Left colon (tissue), 2 donors: ENCODE data around the gene DCUN1D3. TPM values are rescaled to one million over a fixed set of nuclear protein-coding genes. Genes with fewer than 3 reads are reported as not detected.

Experiments used
- ATAC-seq: fragments of 200-7000 bp; cut with Tn5 transposase; one replicate; pipeline ENCODE4 v1.9.1; 2020; ENCODE audit warnings: mild to moderate bottlenecking, moderate library complexity
- DNase-seq, 2 donors: peaks; one replicate each; pipeline ENCODE4 v3.0.0-alpha.2; 2020
- intact Hi-C, 2 donors: fragments of 100-400 bp; cut with DNase I in 1 of 2; cut with micrococcal nuclease in 1 of 2; formaldehyde crosslinking; loops; one replicate each; pipeline versions ENCODE4 v1.11.2 to v1.14.0; 2022; cut with DNase I, micrococcal nuclease
- total RNA-seq, 2 donors: library from RNA; stranded (reverse); fragmentation: NEBNext Ultra II Directional; extraction: Animal tissue kit (Norgen Biotek cat#: 25700); gene quantifications; one replicate each; pipeline ENCODE4 v1.2.1, GENCODE V29; 2021
- donor health status: DM: no; HTN: no; CAD: no.
- donor health status: DM: yes; HTN: yes; CAD: no.

The DCUN1D3 gene
- total RNA-seq, 2 donors from 2014 or later = 12.4 to 14.0 TPM

GRCh38 chr16:20899071-20899470, 1.1 kb downstream of the DCUN1D3 start:
- intact Hi-C loops = no loop called here
- DNase-seq (no peak), ATAC-seq (no peak)

- no peak for ATAC-seq
- intact Hi-C loops = no loop called here
- DNase-seq = no peak
These were observed 2.2 kb downstream of the DCUN1D3 start for GRCh38 chr16:20897922-20898321.

GRCh38 chr16:20897253-20897897, 2.8 kb downstream of the DCUN1D3 start:
- DNase-seq (no peak), ATAC-seq (no peak)
- intact Hi-C loops = no loop called here

GRCh38 chr16:20894388-20894787, 5.8 kb downstream of the DCUN1D3 start:
- no peak for ATAC-seq
- no peak for DNase-seq
- intact Hi-C loops = no loop called here

GRCh38 chr16:20889625-20890275, 10.4 kb downstream of the DCUN1D3 start:
- ATAC-seq (peak; percentile 70), DNase-seq (no peak)
- intact Hi-C loops = no loop called here

- intact Hi-C loops = no loop called here
- ATAC-seq = no peak
- no peak for DNase-seq
These were observed 13.0 kb downstream of the DCUN1D3 start for GRCh38 chr16:20887207-20887606.

DNA sequence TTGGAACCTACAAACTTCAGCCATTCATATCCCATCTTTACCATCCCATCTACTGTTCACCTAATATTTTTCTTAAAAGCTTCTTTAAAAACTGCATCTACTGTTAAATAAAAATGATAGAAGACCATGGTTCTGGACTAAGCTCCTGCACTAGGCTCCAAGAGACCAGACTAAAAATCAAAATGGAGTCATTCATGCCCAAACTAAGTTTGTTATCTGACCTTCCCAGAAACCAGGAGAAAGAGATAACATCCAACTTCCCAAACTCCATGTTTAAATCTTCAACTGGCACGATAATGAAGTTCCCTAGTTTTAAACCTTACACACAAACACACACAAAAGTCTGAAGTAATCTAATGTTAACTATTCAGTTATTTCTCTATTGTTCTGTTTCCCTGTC, 13.8 kb downstream of the DCUN1D3 start:
- intact Hi-C loops = no loop called here
- DNase-seq = no peak
- ATAC-seq = no peak

- no peak for DNase-seq
- intact Hi-C loops = no loop called here
- ATAC-seq = no peak
These were observed 16.0 kb downstream of the DCUN1D3 start for GRCh38 chr16:20884240-20884556.

DNA sequence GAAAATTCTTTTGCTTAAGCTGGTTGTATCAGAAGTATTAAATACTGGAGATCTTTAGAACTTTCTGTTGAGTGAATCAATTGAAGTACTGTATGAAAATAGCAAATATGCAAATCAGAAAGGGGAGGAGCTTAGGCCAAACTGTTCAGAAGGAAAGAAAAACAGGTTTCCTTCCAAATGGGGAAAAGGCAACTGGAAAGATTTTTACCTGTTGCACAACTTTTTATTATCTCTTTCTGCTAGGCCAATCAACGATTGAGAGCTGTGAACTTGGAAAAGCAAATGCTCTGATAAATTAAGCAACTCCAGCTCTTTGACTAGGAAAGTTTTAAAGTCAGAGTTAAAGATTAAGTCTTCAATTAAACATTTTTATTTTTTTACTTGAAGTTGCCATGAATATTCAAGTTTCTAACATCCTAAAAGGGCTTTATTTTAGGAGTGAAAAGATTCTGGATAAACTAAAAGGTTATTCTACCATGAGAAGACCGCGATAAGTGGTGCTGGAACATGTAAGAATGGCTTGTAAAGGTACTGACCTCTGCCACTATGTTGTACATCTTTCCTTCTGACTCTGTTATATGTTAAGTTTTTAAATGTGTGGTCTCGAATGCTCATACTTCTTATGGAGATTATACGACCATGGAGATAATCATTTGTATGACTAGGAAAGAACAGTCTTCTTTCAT, 16.5 kb downstream of the DCUN1D3 start:
- ATAC-seq (peak; percentile 64), DNase-seq (no peak)
- intact Hi-C loops = no loop called here

DNA sequence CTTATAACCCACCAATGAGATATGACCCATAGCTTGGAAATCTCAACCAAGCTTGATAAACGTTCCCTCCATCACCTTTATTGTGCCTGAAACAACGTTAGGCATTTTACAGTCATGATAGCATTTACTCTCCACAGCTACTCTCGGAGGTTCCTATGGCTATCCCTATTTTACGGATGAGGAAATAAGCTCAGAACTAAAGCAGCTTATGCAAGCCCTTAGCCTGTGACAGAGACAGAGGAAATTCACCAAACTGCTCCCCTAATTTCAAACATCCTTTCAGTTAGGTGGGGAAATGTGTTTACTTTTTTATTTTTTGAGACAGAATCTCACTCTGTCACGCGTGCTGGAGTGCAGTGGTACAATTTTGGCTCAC, 18.7 kb downstream of the DCUN1D3 start:
- intact Hi-C loops = no loop called here
- DNase-seq (no peak), ATAC-seq (peak; percentile 68)

- no peak for DNase-seq
- ATAC-seq = peak; percentile 42
- intact Hi-C loops = no loop called here
These were observed 19.2 kb downstream of the DCUN1D3 start for GRCh38 chr16:20880867-20881502.

DNA sequence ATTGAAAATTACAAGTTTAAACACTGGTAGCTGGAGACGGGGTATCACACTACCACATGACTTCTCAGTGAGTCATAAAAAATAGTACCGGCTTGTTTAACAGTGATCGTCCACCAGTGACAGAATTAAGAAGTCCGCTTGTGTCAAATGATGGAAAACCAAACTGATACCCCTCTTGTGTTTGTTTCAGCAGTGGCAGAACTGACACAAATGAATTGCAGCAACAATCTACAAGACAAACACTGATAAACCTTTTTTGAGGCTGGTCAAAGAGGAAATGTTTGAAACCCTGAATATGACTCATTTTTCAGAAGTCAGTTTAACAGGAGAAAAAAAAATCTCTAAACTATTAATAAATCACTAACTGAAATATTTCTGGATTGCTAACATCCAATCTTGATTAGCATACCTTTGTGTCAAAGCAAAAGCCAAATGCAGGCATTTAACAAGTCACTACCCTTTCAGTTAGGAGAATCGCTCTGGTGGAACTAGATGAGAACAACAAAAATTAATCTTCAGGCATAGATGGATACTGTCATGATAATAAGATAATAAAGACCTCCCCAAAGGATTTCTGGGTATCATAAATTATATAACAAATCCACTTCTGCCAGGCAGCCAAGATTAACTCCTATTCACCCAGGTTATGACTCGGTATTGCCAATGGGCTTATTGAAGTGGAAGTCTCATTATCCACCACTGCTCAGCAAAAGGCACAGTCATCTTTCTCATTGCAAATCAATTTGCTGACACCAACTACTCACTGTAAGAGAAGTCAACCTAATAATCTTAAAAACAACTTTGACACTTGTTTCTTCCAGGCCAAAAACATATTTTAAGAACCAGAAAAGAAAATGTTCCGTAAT, 20.8 kb downstream of the DCUN1D3 start:
- no peak for ATAC-seq
- intact Hi-C loops = no loop called here
- no peak for DNase-seq

DNA sequence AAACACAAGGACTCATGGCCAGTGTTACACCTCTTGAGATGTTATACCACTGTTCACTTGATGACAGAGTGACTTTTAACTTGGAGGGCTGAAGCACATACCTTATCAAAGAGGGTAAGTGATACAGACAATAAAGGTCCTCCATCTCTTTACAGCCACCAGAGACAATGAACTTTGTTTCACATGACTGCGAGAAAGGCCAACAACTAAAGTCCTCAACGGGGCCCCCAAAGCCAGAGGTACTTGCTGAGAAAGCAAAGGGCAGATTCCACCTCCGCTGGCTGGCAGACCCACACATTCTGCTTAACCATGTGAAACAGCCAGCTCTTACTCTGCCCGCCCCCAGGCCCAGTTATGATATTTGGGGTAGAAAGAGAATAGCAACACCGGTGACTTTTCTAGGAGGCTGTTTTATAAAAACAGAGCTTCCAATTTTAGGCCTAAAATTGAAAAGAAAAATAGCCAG, 21.4 kb downstream of the DCUN1D3 start:
- intact Hi-C loops = no loop called here
- DNase-seq (no peak), ATAC-seq (no peak)

DNA sequence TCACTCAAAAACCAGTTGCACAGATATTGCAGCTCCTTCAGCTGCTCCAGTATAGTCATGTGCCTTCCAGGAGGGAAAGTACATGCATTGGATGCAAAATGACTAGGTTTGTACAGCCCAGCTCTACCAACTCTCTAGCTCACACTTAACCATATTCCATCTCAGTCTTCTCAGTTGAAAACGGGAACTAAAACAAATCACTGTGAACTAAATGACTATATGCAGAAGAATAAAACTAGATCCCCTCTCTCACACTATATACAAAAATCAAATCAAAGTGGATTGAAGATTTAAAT, 24.9 kb downstream of the DCUN1D3 start:
- intact Hi-C loops = no loop called here
- DNase-seq (no peak), ATAC-seq (no peak)

GRCh38 chr16:20874088-20874581, 26.0 kb downstream of the DCUN1D3 start:
- intact Hi-C loops = no loop called here
- ATAC-seq = no peak
- DNase-seq = no peak

GRCh38 chr16:20873331-20873730, 26.8 kb downstream of the DCUN1D3 start:
- DNase-seq = no peak
- ATAC-seq = no peak
- intact Hi-C loops = no loop called here

GRCh38 chr16:20871941-20872815, 28.0 kb downstream of the DCUN1D3 start:
- no peak for ATAC-seq
- intact Hi-C loops = no loop called here

DNA sequence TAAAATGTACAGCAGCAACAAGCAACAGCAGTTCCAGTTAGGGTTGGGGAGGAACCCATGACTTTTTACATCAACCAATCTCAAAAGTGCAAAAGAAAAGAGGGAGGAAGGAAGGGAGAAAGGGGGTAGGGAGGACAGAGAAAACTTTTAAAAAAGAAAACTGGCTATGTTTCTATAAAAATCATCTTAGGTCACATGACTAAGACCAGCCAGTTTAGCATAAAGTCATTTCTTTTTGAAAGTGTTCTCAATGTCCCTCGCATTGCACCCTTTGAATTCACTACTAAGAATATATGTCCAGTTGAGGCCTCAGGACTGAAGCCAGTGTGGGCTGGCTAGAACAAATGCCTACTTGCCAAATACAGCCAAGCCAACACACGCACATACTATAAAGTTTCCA, 28.9 kb downstream of the DCUN1D3 start:
- DNase-seq = no peak
- ATAC-seq = no peak

More at GRCh38 chr16:20871941-20872815, 28.0 kb downstream of the DCUN1D3 start:
- no peak for DNase-seq

More for the DNA sequence above, 28.9 kb downstream of the DCUN1D3 start:
- intact Hi-C loops = no loop called here
